Right hindlimb (tissue), 1 donor: ENCODE measurements around the gene SPCS1.
"Not testable (repeated sequence)": the region's sequence is repeated elsewhere in the genome, so short reads cannot be mapped to it uniquely, and the experiment has no call there.

Experiments used
- DNase-seq: peaks from one replicate; pipeline ENCODE4 v3.0.0-alpha.2; 2018

SPCS1 gene

GRCh38 chr3:52705688-52706686 is at the start of gene SPCS1, which contains the start of gene GLT8D1:
TSS of gene SPCS1 (plus strand) at chr3:52706106. CDS start at chr3:52706247, 141 bp downstream.
TSS of gene GLT8D1 (minus strand) at chr3:52705791. CDS start at chr3:52700460, 5,331 bp downstream.
- DNase-seq, result peak; percentile 91

GRCh38 chr3:52660046-52660445 is 45.9 kb upstream of the SPCS1 start:
- no peak for DNase-seq

- no peak for DNase-seq
Measured at GRCh38 chr3:52663098-52663497, 42.8 kb upstream of the SPCS1 start.

GRCh38 chr3:52670621-52671521 is 35.0 kb upstream of the SPCS1 start:
- DNase-seq, result no peak

- no peak for DNase-seq
Measured at GRCh38 chr3:52671676-52672075, 34.2 kb upstream of the SPCS1 start.

- DNase-seq, result not testable (repeated sequence)
Measured at GRCh38 chr3:52676201-52676600, 29.7 kb upstream of the SPCS1 start.

GRCh38 chr3:52678265-52679198 is 27.4 kb upstream of the SPCS1 start:
- DNase-seq, result no peak

GRCh38 chr3:52679199-52679538 is 26.7 kb upstream of the SPCS1 start:
- DNase-seq, result no peak

- no peak for DNase-seq
Measured at GRCh38 chr3:52679811-52680210, 26.1 kb upstream of the SPCS1 start.

GRCh38 chr3:52681596-52681995 is 24.3 kb upstream of the SPCS1 start:
- no peak for DNase-seq

- DNase-seq, result no peak
Measured at GRCh38 chr3:52682016-52682415, 23.9 kb upstream of the SPCS1 start.

GRCh38 chr3:52683611-52684010 is 22.3 kb upstream of the SPCS1 start:
- no peak for DNase-seq

GRCh38 chr3:52684184-52684583 is 21.7 kb upstream of the SPCS1 start:
- DNase-seq, result no peak

GRCh38 chr3:52685285-52685708 is 20.6 kb upstream of the SPCS1 start:
- DNase-seq, result no peak

- DNase-seq, result peak; percentile 96
Measured at GRCh38 chr3:52685709-52686691, 19.9 kb upstream of the SPCS1 start, which contains the start of the genes GNL3 and PBRM1. TSS of gene GNL3 (plus strand) at chr3:52686032. CDS start at chr3:52686093, 61 bp downstream. TSS of gene PBRM1 (minus strand) at chr3:52685913.

GRCh38 chr3:52688266-52688665 is 17.6 kb upstream of the SPCS1 start:
- DNase-seq, result no peak

GRCh38 chr3:52689151-52689550 is 16.8 kb upstream of the SPCS1 start:
- no peak for DNase-seq

GRCh38 chr3:52690560-52690959 is 15.3 kb upstream of the SPCS1 start:
- no peak for DNase-seq

GRCh38 chr3:52693071-52693470 is 12.8 kb upstream of the SPCS1 start:
- DNase-seq, result no peak

- no peak for DNase-seq
Measured at GRCh38 chr3:52694528-52695189, 11.2 kb upstream of the SPCS1 start.
